Measurements from ENCODE around the gene INMT. TPM values are rescaled to one million over a fixed set of nuclear protein-coding genes. Genes with fewer than 3 reads are reported as not detected.

Gene INMT
- polyA plus RNA-seq, 2 of the 4 experiments (the other 2 are of a cell fraction) = not detected

- DNase-seq (ENCODE audit: low read depth in 1 of 2, low spot score in 1 of 2) (no peak), FAIRE-seq (no peak), ATAC-seq (peak in 1 of 2 experiments; percentile 44; a peak in 3 of 6 replicates)
- TF ChIP-seq HOXB13 (CRISPR knock-in tag; IDR thresholded peaks at IDR 0.05; ENCODE audit: low read depth) = no peak
- TF ChIP-seq USF2 (IDR thresholded peaks at IDR 0.05) = no peak
- TF ChIP-seq PHF8 (IDR thresholded peaks at IDR 0.05; ENCODE audit: borderline replicate concordance, low read depth) = no peak
- TF ChIP-seq POLR2AphosphoS2 (conservative IDR thresholded peaks at IDR 0.05; ENCODE audit: low read length) = no peak
- no peak for TF ChIP-seq FOSB (CRISPR knock-in tag; IDR thresholded peaks at IDR 0.05)
- TF ChIP-seq CHD2 (IDR thresholded peaks at IDR 0.05; ENCODE audit: low read length, partially characterized antibody) = no peak
- TF ChIP-seq HDAC2 (IDR thresholded peaks at IDR 0.05) = no peak
- no peak for TF ChIP-seq BHLHE40 (IDR thresholded peaks at IDR 0.05; ENCODE audit: low read depth, low read length)
- no peak for TF ChIP-seq TP53 (CRISPR knock-in tag; IDR thresholded peaks at IDR 0.05)
- no peak for TF ChIP-seq SREBF2 (IDR thresholded peaks at IDR 0.05)
- Histone ChIP-seq H3K27ac (no peak overlapping the region), H3K9me3 (no peaks in the 10 kb centered on the region), H3K4me3 (no peak overlapping the region), H3K4me2 (no peak overlapping the region), H3K4me1 (peaks cover 24% of the 10 kb centered on the region)
- CTCF ChIA-PET = interaction anchor here (0.6 to 2.2 kb wide), 15 partner anchors 8 to 534 kb away, joined by 3 to 28 read pairs (median 5); no protein-coding TSS in a partner anchor
- POLR2A ChIA-PET = no interaction called here
- WGBS (ENCODE audit: missing lambda C conversion rate) = 74% methylated on average over 5 of the region's 5 CpGs
These were observed 48.2 kb downstream of the INMT start for GRCh38 chr7:30799976-30800661.

- FAIRE-seq = no peak
These were observed 48.9 kb downstream of the INMT start for GRCh38 chr7:30800785-30801252.

More at GRCh38 chr7:30800785-30801252, 48.9 kb downstream of the INMT start:
- POLR2A ChIA-PET = no interaction called here
- CTCF ChIA-PET = interaction anchor here (0.9 to 2.1 kb wide), 16 partner anchors 13 to 324 kb away, joined by 3 to 23 read pairs (median 3); no protein-coding TSS in a partner anchor
- WGBS (ENCODE audit: missing lambda C conversion rate) = 43% methylated on average over 3 of the region's 6 CpGs
- TF ChIP-seq HOXA7 (CRISPR knock-in tag; IDR thresholded peaks at IDR 0.05) (no peak), RAD21 (conservative IDR thresholded peaks at IDR 0.05 in 1 of 2, IDR thresholded peaks at IDR 0.05 in 1 of 2) (peak; percentile 87 to 90), SREBF2 (IDR thresholded peaks at IDR 0.05) (no peak), CEBPB (IDR thresholded peaks at IDR 0.05) (peak; percentile 47 to 77; a peak in 2 of 4 replicates), KDM1A (IDR thresholded peaks at IDR 0.05; ENCODE audit: low read depth) (no peak), NFE2L2 (conservative IDR thresholded peaks at IDR 0.05; ENCODE audit: low read length) (no peak), HMGXB4 (CRISPR knock-in tag; IDR thresholded peaks at IDR 0.05; ENCODE audit: borderline replicate concordance) (no peak), EHF (CRISPR knock-in tag; IDR thresholded peaks at IDR 0.05) (no peak), SMC3 (IDR thresholded peaks at IDR 0.05) (peak; percentile 60), GATA3 (IDR thresholded peaks at IDR 0.05; ENCODE audit: borderline replicate concordance) (no peak), FOSL2 (IDR thresholded peaks at IDR 0.05) (no peak), FOSL2 (CRISPR knock-in tag; IDR thresholded peaks at IDR 0.05) (no peak), NPAS2 (CRISPR knock-in tag; IDR thresholded peaks at IDR 0.05; ENCODE audit: borderline replicate concordance) (no peak)
- TF ChIP-seq, protein P1, sequence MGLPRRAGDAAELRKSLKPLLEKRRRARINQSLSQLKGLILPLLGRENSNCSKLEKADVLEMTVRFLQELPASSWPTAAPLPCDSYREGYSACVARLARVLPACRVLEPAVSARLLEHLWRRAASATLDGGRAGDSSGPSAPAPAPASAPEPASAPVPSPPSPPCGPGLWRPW (IDR thresholded peaks at IDR 0.05) = no peak
- TF ChIP-seq, protein P2, sequence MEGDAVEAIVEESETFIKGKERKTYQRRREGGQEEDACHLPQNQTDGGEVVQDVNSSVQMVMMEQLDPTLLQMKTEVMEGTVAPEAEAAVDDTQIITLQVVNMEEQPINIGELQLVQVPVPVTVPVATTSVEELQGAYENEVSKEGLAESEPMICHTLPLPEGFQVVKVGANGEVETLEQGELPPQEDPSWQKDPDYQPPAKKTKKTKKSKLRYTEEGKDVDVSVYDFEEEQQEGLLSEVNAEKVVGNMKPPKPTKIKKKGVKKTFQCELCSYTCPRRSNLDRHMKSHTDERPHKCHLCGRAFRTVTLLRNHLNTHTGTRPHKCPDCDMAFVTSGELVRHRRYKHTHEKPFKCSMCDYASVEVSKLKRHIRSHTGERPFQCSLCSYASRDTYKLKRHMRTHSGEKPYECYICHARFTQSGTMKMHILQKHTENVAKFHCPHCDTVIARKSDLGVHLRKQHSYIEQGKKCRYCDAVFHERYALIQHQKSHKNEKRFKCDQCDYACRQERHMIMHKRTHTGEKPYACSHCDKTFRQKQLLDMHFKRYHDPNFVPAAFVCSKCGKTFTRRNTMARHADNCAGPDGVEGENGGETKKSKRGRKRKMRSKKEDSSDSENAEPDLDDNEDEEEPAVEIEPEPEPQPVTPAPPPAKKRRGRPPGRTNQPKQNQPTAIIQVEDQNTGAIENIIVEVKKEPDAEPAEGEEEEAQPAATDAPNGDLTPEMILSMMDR (IDR thresholded peaks at IDR 0.05) = peak; percentile 84
- H3K4me2 ChIP-seq = no peak overlapping the region
- no peak overlapping the region for H3K27ac ChIP-seq
- no peak overlapping the region for H3K4me3 ChIP-seq
- H3K4me1 ChIP-seq = peaks cover 19% of the 10 kb centered on the region
- peak; percentile 58 to 79 for DNase-seq (ENCODE audit: low read depth in 1 of 2, low spot score in 1 of 2)
- H3K9me3 ChIP-seq = no peaks in the 10 kb centered on the region
- ATAC-seq = peak; percentile 81 to 91; a peak in 5 of 6 replicates
